GM04503 (cell line): ENCODE measurements around the gene SPATA13.
A peak's percentile ranks its signal among the peaks of the same experiment; 100 is the strongest.

Source experiments
- DNase-seq: peaks from one replicate; pipeline ENCODE4 v3.0.0-alpha.2; 2012; ENCODE audit warnings: low read depth

SPATA13 gene

GRCh38 chr13:24223341-24224231 is 63.1 kb downstream of the SPATA13 start:
- no peak for DNase-seq

GRCh38 chr13:24224232-24224680 is 63.7 kb downstream of the SPATA13 start:
- no peak for DNase-seq

- DNase-seq: no peak
These were observed 64.5 kb downstream of the SPATA13 start for GRCh38 chr13:24225062-24225461.

GRCh38 chr13:24225930-24226329 is 65.4 kb downstream of the SPATA13 start:
- no peak for DNase-seq

DNA sequence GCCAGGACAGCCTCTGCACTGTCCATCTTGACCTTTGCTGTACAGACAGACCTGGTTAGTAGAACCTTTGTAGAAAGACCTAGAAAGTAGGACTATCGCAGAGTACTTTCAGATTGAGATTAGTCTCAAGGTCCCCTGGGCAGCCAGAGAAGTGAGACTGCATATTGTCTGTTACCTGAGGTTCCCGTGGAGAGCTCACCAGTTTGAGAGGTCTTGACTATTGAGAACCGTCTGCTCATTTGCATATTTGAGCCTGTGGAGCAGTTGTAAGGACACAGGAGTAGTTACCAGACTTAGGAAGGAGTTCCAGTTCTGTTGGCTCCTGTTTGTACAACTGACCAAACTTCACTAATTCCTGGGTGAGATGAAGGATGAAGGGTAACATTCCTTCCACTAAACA is 66.2 kb downstream of the SPATA13 start:
- no peak for DNase-seq

GRCh38 chr13:24228852-24229458 is 68.4 kb downstream of the SPATA13 start:
- no peak for DNase-seq

GRCh38 chr13:24230428-24231072 is 70.0 kb downstream of the SPATA13 start:
- no peak for DNase-seq

DNA sequence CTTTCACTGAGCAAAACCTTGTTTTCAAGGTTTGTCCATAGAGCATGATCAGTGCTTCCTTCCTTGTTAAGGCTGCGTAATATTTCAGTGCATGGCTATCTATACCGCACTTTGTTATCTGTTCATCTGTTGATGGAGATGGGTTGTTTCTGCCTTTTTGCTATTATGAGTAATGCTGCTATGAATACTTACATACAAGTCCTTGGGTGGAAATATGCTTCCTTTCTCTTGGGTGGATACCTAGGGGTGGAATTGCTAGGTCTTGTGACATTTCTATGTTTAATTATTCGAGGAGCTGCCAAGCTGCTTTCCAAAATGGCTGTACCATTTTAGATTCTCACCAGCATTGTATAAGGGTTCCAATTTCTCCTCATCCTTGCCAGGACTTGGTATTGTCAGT is 70.9 kb downstream of the SPATA13 start:
- no peak for DNase-seq

DNA sequence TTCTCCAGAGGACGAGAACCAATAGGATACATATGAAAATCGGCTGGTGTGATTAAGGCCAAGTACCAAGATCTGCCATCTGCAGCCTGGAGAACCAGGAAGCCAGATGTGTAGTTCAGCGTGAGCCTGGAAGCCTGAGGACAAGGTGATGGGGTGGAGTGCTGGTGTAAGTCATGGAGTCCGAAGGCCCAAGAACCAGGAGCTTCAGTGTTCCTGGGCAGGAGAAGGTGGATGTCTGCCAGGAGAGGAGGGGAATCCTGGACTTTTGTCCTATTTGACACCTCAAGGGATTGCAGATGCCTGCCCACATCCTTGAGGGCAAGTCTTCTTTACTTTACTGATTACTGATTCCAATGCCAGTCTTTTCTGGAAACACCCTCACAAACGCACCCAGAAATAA is 71.5 kb downstream of the SPATA13 start:
- no peak for DNase-seq

DNA sequence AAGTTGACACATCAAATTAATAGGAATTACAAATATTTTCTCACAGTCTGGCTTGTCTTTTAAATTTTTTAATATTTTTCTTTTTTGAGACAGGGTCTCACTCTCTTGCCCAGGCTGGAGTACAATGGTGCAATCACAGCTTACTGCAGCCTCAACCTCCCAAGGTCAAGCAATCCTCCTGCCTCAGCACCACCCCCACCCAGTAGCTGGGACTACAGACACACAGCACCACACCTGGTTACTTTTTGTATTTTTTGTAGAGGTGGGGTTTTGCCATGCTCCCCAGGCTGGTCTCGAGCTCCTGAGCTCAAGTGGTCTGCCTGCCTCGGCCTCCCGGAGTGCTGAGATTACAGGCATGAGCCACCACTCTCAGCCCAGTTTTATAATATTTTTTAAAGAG is 72.0 kb downstream of the SPATA13 start:
- no peak for DNase-seq

- DNase-seq: peak; percentile 37
These were observed 72.9 kb downstream of the SPATA13 start for GRCh38 chr13:24233351-24233901.

DNA sequence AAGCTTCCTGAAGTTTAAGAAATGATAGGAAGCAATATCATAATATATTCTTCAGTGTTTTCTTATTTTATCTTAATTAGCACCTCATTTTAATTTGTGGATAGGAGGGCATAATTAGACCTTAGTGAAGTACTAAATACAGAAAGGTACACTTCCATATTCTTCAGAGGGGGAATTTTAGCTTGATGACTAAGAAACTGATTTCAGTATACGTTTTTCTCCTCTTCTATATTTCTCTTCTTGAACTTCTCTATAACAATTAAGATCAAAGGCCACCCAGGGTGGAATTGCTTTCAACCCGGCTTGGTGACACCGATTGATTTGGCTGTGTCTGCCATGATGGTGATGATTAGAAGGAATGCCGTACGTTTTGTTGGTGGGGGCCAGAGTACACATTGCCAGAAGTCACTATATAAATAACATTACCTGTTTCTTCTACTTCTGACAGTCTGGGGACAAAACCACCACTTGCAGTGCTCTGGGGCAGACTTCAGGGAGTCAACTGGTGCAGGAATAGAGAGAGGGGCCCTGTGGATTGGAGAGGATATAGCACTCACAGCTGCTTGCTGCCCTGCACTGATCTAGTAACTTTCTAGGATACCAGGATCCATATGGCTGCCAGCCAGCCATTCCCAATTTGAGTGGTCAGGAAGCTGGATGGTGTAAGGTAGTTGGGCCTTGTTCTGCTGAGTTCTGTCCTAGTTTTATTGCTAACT is 73.8 kb downstream of the SPATA13 start:
- DNase-seq: no peak

DNA sequence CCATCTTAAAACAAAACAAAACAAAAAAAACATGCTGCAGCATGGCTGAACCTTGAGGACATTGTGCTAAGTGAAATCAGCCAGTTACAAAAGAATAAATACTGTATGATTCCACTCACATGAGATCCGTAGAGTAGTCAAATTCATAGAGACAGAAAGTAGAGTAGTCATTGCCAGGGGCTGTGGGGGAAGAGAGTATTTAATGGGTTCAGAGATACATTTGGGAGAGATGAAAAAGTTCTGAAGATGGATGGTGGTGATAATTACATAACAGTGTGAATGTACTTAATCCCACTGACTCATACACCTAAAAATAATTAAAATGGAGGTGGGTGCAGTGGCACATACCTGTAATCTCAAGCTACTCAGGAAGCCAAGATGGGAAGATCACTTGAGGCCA is 76.8 kb downstream of the SPATA13 start:
- no peak for DNase-seq

DNA sequence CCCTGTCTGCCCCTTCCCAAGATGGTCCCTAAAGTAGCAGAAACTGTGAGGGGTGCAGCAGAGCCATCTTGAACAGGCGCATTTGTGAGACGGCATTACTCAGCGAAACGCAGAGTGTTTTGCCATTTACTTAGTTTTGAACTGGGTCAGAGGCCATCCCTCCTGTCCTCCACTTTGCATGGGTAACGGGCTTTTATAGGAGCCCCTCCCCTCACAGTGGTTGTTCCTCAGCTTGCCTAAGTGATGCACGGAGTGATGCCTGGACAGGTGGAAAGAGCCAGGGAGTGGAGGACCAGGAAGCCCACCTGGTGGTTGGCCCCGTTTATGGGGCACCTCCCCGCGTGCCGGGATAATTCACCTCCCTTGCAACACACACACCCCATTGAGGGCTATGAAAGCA is 80.8 kb downstream of the SPATA13 start:
- DNase-seq: no peak

- no peak for DNase-seq
These were observed 81.6 kb downstream of the SPATA13 start for GRCh38 chr13:24242100-24242499.

DNA sequence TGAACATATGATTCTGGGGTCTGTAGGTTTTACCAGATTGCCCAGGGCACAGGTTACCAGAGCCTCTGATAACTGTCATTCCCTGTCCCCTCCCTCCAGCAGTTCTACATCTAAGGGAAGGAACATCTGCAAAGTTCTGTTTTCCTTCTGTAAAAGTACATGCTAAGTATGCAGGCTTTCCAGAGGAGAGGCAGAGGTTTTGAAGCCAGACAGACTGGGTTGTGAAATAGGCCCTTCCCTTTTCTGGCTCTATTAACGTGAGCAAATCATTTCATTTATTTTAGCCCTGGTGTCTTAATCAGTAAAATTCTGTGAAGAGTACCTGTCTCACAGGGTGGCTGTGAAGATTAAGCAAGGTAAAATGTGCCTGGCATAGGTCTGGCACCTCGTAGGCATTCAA is 82.8 kb downstream of the SPATA13 start:
- DNase-seq: no peak

GRCh38 chr13:24244802-24245201 is 84.3 kb downstream of the SPATA13 start:
- no peak for DNase-seq

- DNase-seq: no peak
These were observed 86.5 kb downstream of the SPATA13 start for GRCh38 chr13:24247016-24247415.

- DNase-seq: no peak
These were observed 89.1 kb downstream of the SPATA13 start for GRCh38 chr13:24249624-24250023.

GRCh38 chr13:24250376-24251057 is 90.0 kb downstream of the SPATA13 start:
- DNase-seq: no peak

- DNase-seq: no peak
These were observed 91.0 kb downstream of the SPATA13 start for GRCh38 chr13:24251525-24251924.
